HL-60 (cell line): ENCODE data around the gene INPP5J.

Experiments used
- CTCF ChIP-seq: IDR thresholded peaks from one replicate; pipeline ENCODE4 v1.5.1; 2011; ENCODE audit warnings: low read length, control low read depth, inconsistent platforms; ENCODE audit not compliant: insufficient read depth
- REST ChIP-seq: IDR thresholded peaks from 2 replicates; pipeline ENCODE4 v1.6.1; 2012; ENCODE audit warnings: low read depth; ENCODE audit not compliant: insufficient replicate concordance

- no peak for TF ChIP-seq CTCF
- no peak for TF ChIP-seq REST
Observed at GRCh38 chr22:31083923-31084810, 38.6 kb upstream of the INPP5J start.
